Measurements from ENCODE around the gene MTMR3.

Gene MTMR3

DNA sequence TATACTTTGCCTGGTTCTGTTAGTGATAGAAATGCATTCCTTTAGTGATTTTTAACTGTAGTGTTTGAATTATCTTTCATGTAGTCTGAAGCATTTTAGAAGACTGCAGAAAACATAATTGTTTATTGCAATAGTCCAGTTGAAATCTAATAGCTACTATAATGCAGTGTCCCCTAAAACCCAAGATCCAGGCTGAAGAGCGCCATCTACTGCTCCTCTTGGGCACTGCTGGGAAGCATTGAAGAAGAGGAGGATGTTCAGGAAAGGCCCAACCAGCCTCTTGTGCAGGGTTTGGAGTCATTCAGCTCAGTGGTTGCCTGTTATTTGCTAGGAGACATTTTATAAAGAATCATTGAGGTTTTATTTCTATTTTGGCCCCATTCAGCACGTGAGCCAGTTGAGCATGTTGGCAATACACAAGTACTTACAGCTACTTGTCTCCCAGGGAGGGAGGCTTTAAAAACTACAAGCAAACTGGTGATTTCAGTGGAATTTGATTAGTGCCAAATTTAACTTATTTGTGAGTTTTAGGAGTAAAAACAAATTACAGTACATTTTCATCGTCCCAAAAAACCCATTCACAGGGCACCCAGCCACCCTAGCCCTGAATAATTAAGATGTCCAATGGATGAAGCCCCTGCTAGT is 122.4 kb downstream of the MTMR3 start:
- DNase-seq = peak; percentile 85

DNA sequence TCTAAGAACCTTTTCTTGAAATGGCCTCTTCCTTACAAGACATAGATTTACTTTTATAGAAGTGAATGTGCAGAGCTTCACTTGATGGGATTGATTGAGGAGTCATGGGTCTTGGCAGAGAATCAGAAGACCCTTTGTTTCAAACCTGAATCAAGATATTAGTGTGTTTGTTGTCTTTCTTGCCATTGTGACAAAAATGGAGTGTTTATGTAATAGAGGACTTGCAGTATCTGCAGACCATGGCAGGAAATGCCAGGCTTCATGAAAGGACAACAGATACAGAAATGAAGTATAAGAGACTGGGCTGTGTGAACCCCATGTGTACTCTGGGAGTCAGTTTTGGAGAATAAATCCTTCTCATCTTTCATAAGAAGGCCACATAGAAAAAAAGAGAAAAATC is 124.4 kb downstream of the MTMR3 start:
- no peak for DNase-seq

DNA sequence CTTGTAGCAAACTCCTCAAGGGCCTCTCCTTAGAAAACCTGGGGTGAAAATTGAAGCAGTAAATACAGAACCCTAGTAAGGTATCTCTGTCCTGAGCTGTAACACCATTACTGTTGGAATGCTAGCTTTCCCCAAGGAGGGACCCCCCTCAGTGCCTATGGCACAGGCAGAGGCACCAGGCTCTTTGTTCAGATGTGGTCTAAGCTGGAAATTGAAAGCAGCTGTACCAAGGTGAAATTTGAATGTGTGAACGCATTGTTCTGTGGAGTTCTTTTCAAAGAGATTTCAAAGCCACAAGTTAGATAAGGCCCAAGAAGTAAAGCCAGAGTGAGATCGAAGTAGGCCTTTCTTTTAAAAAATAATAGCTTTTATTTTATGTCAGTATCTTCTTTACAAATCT is 125.4 kb downstream of the MTMR3 start:
- no peak for DNase-seq

DNA sequence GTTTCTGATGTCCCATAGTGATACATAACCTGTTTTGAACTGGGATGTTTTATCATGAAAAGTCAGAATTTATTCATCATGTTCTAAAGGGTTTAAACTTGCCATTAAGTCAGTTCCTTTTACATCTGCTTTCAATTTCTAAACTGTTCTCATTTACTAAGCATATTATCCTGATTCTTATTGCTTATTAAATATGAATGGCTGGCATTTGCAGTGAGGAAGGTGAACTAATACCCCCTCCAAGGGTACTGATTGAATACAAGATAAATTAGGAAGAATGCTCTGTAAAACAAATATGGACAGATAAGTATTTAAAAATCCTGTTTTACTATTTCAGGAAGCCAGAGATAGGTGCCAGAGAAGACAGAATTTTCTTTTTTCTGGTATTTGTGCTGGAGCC is 126.5 kb downstream of the MTMR3 start:
- DNase-seq = no peak

DNA sequence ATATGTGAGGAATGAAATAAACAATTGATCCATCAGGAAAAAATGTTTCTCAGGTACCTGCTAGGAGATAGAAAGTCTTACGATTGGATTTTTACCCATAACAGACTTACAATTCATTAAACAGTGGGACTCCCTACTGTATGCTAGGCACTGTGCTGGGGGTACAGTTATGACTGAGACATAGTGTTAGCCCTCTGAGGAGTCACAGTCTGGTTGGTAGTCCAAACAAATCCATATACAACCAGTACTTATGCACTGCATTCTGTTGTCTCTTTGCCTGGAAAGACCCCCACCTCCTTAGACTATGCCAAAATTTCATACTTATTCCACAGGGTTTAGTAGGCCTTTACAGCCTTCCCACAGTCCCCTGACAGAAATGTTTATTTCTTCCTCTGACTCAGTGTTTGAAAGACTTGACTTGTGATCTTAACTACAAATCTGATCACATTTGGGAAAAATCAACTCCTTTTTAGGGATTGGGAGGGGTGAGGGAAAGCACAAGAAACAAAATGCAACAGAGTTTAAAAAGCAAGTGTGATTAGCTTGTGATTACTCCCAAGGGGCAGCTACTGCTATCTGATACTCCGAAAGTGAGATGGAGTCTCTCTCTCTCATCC is 127.9 kb downstream of the MTMR3 start:
- no peak for DNase-seq

DNA sequence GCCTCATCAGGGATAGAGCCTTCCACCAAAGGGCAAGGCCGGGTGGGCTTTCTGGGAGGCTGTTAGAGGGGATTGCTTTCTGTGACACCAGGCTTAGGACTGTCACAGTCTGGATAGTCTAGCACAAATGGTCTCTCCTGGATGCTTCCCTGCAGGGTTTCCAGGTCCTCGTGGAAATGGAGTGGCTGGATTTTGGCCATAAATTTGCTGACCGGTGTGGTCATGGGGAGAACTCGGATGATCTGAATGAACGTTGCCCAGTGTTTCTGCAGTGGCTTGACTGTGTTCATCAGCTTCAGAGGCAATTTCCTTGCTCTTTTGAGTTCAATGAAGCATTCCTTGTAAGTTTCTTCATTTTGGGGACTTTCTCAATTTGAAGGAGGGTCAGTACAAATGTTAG is 130.2 kb downstream of the MTMR3 start:
- no peak for DNase-seq

DNA sequence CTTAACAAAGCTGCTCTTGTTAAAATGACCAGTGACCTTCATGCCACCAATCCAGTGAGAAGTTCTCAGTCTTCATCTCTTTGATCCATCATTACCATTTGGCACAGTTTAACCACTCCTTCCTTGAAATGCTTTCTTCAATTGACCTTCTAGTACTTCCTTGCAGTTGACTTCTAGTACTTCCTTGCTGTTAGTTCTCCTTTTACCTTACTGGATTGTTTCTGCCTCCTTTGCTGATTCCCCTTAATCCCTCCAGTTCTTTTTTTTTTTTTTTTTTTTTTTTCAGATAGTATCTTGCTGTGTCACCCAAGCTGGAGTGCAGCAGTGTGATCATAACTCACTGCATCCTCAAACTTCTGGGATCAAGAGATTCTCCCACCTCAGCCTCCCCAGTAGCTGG is 131.3 kb downstream of the MTMR3 start:
- no peak for DNase-seq

DNA sequence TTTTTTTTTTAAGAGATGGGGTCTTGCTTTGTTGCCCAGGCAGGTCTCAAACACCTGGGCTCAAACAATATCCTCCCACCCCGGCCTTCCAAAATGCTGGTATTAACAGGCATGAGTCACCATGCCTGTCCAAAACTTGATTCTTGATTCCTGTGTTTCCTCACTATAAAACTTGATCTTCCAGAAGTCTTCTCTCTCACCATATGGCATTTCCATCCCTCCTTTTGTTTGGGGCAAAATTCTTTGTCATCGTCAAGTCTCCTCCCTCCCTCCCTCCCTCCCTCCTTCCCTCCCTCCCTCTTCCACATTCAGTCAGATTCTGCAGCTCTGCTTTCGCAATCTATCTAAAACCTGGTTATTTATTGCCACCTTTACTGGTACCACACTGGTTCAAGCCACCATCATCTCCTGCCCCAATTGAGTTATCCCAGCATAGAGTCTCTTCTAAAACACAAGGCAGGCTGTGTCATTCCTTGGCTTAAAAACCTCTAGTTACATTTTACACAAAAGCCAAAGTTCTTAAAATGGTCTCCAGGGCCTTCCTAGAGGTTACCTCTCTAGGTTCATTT is 132.3 kb downstream of the MTMR3 start:
- DNase-seq = no peak

DNA sequence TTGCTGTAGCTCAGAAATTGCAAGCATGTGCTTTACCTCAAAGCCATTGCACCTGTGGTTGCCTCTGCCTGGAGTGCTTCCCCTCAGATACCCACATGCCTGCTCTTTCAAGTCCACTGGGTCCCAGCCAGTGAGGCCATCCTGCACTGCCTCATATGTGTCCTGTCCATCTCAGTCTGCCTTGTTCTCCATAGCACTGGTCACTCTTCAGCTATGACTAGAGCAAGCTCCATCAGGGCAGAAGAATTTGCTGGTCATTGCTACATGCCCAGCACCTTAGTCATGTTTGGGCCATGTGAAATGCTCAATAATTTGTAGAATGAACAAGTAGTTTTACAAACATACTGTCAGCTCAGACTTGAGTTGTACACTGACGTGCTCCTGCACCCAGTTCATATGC is 132.9 kb downstream of the MTMR3 start:
- no peak for DNase-seq

DNA sequence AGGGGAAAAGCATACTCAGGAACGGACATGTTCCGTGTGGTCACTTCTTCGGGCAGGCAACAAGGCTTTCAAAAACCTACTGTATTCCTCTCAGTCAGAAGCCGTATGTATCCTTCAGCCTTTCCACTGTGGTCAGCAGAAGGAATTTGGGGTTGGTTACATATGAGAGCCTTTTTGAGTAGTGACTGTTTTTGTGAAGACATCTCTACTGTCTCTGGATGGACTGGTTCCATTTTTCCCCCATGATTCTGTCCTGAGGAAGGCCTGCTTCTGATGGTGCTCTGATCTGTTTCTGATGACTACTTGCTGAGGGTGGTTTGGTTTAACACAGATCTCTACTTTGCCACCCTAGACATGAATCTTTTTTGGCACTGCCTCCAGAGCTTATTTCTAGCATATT is 133.6 kb downstream of the MTMR3 start:
- DNase-seq = no peak

DNA sequence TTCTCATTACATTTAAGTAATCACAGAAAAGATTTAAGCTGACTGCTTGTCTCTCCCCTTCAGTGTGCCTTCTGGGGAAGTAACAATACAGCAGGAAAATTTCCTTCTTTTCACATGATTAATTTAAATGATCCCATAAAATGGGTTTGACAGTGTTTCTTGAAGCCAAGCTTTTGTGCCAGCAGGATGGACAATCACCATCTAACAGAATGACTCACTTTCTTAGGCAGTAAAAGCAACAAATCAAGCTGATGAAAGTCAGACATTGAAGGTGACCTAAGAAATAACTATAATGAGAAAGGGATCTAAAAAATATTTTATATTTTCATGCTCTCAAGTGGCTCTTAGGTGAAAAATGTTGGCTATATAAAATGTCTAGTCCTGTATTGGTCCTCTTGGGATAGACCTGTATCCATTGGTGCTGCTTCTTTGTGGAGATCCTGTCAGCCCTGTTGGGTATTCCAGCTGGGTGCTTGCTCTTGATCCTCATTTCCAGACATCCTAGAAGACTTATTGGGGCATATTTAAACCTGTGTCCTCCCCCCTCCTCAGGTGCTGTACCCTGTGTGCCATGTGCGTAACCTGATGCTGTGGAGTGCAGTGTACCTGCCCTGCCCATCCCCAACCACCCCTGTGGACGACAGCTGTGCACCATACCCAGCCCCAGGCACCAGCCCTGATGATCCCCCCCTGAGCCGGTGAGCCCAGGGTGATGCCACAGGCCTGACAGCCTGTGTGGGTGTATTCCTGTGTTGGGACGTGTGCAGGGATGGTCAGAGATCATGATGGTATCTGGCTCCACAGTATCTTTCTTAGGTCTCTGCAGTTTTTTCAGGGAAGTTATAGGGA is 134.6 kb downstream of the MTMR3 start:
- DNase-seq = no peak

DNA sequence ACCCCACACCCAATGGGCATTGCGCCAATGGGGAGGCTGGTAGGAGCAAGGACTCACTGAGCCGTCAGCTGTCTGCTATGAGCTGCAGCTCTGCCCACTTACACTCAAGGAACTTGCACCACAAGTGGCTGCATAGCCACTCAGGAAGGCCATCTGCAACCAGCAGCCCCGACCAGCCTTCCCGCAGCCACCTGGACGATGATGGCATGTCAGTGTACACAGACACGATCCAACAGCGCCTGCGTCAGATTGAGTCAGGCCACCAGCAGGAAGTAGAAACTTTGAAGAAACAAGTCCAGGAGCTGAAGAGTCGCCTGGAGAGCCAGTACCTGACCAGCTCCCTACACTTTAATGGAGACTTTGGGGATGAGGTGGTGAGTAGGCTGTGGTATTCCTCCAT is 137.5 kb downstream of the MTMR3 start:
- no peak for DNase-seq

DNA sequence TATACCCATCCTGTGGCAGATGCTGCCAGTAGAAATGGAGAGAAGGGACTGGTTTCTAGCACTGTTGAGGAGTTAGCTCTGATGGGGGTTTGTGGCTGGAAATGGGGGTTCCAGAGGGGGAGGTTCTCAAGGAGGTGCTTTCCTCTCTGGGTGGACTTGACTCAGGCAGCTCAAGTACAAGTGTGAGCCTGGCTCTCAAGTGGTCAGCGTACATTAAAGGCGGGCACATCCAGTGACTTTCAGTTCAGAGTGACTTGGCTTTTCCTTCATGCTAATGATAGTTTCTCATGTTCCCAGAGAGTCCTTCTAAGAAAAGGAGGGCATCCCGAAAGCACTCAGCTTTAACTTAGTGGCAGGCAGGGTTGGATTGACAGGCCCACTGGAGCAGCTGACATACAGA is 138.4 kb downstream of the MTMR3 start:
- DNase-seq = no peak

DNA sequence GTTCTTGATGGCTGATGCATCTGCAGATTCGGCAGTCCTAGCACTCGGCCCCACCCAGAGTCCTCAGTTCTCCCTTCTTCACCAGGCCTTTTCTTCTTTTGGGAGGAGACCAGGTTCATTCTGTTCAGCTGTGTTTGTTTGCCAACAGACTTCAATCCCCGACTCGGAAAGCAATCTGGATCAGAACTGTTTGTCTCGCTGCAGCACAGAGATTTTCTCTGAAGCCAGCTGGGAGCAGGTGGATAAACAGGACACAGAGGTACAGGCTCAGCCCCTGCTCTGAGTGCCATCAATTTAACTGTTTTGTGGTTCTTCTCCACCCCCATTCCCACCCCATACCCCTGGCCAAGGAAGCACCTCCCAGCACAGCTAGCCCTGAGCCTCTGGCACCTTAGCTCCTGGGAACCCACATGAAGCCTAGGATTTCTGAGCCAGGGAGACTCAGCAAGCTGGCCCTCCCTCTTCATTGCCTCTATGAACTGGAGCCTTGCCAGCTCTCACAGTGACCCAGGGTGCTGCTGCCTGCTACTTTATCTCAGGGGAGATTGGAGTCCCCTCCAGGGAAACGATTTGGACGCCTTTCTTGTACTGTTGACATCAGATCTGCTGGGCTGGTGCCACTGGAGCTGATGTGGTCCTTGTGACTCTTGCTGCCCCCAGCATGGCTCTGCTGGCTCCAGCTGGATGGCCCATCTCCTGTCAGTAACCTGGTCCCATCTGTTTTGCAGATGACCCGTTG is 139.1 kb downstream of the MTMR3 start:
- DNase-seq = no peak

DNA sequence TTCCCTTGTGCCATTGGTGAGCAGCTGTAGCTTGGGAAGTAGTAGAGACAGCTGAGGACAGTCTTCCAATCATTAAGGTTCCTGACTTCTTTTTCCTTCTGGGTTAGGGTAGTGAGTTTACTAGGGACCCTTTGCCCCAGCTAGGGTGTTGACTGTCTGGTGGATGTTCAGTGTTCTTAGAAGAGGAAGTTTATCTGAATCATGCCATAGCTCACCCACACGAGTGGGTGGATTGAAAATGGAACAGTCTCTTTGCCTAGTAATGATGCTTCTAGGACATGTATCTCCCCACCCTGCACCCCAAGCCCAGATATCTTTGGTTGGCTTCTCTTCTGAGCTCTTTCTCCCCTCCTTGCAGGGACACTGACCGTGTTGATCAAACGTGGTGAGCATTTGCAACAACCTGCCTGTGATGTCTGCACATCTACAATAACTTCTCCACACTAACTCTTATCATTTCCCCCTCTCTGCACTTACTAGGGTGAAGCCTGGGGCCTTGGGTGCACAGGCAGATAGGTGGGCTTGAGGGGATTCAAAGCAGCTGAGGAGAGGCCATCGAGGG is 140.2 kb downstream of the MTMR3 start:
- no peak for DNase-seq

DNA sequence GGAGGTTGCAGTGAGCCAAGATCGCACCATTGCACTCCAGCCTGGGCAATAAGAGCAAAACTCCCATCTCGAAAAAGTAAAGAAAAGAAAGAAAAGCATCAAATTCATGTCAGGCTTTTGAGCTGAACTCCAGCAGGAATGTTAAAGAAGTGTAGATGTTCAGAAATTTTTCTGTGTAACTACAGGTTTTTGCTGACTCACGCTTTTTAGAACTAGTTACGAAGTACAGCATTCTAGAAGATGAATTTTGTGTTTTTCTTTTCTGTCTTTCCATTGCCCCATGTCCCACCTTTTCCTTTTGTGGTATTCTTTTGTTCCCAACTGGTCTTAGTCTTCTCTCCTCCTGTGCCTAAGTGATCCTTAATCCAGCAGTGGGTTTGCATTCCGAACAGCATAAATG is 141.3 kb downstream of the MTMR3 start:
- no peak for DNase-seq

DNA sequence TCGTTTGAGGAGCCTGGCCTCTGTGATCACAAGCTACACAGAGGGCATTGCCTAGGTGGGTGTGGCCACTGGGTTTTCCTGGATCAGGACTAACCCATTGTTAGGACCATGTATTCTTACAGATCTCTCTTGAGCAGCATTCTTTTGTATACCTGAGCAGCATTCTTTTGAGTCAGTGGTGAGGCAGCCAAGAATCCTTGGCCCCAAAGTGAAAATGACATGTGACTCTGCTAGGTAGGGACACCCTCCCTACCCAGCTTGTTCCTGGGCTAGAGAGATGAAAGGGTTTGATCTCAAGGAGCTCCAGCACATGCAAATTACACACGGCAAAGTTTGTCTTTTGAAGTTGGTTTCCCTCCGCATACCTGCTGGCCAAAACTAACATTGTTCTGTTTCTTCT is 142.2 kb downstream of the MTMR3 start:
- no peak for DNase-seq

DNA sequence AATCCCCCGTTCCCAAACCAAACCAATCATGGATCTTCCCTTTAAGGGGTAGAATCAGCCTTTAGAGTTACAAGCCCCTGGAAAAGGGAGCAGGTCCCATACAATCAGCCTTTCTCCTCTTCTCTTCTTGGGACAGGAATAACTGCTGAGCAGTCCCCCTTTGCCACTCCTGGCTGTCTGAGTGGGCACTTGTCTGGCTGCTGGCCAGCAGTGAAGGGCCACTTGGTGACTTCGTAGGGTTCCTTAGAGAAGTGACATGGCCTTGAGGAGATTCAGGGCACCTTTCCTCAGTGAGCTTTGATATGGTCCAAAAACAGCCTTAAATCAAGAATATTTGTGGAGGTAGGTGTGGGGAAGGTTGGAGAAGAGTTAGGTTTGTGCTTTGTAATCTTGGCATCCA is 143.8 kb downstream of the MTMR3 start:
- DNase-seq = no peak

DNA sequence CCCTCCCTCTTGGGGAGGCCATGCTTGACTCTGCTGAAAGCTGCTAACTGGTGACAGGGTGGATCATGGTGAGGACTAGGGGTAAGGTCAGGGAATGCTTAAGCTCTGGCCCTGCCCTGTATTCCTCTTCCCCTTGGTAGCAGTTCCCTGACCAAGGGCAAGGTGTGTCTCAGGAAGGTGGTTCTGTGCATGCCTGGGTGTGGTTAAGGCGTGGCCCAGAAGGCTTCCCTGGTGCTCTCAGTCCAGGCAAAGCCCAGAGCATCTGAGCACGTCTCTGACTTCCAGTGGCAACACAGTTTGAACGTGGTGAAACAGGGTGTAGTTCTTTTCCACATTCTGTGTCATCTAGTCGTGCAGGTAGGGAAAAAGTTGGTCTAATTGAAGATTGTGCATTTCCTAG is 144.2 kb downstream of the MTMR3 start:
- no peak for DNase-seq

DNA sequence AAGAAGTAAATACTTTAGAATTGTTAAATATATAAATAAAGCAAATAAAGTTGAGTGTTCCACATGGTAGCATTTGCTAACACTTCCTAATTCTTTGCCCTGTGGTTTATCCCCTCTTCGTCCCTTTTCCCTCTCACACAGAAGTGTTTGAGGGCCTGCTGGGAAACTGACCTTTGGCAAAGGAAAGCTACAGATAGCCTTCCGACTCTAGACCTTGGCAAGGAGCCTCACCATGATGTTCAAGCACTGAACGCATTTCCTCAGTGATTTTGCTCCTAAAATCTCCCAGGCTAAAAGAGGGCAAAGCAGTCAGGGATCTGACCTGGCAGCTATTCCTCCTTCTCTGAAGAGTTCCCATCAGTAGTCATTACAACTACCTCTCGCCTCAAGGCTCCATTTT is 144.8 kb downstream of the MTMR3 start:
- DNase-seq = no peak

DNA sequence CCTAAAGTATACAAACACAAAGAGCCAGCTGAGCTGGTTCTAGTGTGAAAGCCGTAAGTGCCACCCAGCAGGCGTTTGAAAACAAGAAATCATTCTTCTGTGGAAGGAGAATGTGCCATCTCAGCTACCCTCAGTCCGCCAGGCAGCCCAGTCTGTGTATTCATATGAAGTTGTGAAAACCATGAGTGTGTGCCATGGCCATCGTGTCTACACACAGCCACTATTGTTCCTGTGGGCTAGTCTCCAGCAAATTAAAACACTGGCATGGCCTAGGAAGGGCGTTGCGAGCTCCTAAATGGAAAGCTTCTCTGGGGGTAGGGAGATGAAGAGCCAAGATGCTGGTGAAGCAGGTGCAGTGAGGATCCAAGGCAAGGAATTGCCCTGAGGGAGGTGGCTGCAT is 145.8 kb downstream of the MTMR3 start:
- peak; percentile 81 for DNase-seq

DNA sequence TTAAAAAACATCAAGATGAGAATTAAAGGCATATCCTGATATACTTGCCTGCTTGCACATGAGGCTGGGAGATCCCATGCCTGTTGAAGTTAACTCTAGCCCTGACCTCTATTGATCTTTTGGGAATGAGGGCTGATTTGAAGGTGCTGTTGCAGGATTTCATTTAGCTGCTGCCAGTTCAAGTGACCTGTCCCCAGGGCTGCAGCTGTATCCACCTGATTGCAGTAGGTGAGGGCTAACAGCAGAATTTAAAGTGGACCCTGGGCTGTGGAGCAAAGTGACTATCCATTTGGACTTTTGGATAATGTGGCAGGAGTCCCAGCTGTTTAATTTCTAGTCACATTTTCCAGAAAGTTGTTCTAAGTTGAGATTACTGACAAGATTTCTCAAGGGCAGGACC is 146.5 kb downstream of the MTMR3 start:
- DNase-seq = no peak

DNA sequence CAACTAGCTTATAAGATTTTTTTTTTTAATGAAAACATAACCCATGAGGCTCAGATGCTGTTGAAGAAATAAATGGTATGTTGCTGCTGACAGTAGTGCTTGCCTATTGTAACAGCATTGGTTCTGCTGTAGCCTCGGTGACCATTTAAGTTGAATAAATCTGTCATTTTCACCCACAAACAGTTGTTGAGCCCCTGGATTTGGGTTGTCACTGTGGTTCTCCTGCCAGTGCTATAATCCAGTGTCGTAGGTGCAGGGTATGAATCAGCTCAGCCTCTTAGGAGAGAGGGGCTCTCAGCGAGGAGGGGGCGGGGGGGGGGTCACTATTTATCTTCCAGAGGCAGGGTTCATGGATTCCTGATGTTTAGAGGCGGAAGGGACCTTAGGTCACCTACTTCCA is 147.4 kb downstream of the MTMR3 start:
- no peak for DNase-seq

Data from midbrain (tissue), 1 donor.